GM21737 (cell line): Measurements from ENCODE around the gene ME3.

Experiments used
- ATAC-seq: cut with Tn5 transposase; IDR thresholded peaks from one replicate; pipeline ENCODE4 v1.9.1; 2021; ENCODE audit warnings: mild to moderate bottlenecking, moderate library complexity; ENCODE audit not compliant: unreplicated experiment

The ME3 gene

DNA sequence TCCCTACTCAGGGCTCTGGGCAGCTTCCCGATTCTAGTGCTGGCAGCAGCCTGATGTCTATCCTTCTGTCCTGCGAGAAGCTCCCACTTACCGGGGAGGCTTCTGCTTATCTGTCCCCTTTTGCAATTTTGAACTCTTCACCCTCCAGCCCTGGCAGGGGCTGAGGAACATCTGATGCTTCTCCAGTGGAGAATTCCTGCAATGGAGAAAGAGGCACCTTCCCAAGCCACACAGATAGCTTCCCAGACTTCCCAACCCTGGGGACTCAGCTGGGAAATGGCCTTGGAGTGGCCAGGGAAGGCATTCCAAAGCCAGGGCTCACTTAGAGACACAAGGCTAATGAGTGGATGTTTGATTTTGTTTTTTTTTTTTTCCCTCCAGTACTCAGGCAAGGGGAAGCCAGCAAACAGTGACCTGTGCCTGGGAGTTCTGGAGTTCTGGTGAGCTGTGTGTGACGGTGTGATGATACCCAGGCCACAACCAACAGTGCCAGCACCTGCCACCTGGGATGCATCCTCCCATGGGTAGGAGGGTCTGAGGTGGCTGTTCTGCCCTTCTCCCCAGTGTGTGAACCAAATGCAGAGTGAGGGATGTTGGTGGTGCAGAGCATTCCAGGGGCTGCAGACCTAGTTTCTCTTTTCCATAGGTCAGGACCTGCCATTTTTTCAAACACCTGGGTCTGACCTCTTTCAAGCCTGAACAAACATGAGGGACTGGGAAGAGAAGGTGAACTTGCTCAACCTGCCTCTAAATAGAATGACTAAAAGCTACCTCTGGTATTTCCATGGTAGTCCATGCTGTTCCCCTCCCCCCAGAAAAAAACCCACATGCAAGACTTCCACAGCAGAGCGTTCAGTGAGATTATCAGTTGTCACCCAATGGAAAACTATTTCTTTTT is 202.7 kb downstream of the ME3 start:
- ATAC-seq = no peak

DNA sequence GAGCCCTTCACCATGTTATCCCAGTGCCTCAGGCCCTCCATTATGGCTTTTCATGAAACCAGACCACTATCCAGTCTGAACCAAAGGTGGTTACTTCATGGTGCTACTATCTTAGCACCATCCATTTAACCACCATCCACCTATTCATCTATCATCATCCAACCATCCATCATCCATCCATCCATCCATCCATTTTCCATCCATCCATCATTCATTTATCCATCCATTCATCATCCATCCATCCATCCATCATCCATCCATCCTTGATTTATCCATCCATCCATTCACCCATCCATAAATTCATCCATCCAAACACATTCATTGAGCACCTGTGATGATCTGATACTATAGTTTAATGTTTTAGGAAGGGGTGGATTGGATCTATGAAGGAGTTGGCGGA is 204.2 kb downstream of the ME3 start:
- ATAC-seq = no peak

DNA sequence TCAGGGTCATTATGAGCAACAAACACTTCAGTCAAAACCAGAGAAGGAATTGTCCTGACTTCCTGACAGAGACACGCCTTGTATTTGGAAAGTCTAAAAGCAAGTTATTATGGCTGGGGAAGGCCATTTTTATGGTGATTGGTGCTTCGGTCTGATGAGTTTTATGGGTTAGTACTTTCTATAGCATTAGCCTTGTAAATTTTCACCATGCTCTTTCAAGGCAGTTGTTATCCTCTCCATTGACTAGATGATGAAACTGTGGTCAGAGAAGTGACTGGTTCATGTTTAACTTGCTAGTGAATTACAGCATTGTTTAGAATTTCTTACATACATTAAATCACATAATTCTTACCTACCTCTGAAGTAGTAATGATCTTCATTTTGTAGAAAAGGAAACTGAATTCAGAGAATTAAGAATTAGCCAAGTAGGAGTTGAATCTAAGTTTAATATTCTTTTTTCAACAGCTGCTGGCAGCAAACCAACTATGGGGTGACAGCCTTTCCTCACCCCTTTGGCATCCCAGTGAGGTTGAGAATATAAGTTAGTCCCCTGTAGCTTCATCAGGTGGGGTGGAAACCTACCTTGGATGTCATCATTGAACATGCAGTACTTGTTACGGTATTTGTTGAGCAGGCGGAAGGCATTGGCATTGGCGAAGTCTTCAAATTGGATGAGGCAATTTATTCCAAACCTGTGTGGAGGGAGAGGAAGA is 207.8 kb downstream of the ME3 start:
- ATAC-seq = no peak

DNA sequence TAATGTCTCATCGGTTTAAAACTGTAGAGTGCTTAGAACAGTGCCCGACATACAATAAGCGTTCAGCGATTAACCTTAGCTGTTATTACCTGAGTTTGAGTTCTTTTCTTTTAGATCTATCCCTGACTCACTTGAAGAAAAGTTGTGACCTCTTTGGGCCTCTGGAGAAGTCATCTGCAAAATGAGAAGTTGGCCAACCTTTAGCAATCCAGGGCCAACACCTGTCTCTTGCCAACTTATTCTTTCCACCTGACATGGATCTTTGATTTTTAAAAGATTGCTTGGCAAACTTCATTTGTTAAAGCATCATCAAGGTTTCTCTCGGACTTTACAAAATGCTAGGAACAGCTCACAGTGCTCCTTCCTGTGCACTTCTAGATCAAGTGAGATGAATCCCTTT is 208.5 kb downstream of the ME3 start:
- no peak for ATAC-seq

DNA sequence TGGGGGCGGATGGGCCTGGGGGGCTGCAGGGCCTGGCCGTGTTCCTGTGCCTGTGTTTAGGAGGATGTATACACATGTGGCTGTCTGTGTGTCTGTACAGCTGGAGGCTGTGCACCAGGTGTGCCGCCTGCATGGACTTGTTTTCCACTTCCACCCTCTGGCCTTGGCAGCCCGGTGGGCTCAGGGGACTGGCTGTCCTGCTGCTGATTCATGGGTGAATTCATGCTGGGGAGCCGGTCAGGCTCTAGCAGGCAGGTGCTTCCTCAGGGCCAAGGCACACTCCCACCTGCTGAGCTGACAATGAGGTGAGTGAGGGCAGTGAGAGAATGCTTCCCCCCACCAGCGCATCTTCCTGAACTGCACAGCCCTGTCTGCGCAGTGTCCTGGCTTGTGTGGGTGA is 209.3 kb downstream of the ME3 start:
- ATAC-seq = no peak

DNA sequence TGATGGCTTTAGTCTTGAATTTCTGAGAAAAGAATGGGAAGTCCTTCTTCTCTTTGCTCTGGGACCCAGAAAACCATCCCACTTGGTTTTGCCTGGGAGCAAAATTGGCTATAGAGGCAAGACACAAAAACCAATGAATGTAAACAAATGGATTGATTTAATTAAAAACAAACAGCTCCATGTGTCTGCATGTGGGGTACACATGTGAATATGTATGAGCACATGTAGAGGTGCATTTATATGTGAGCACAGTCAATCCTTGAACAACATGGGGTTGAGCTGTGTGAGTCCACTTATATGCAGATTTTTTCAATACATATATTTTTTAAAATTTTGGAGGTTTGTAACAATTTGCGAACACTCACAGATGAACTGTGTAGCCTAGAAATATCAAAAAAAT is 210.5 kb downstream of the ME3 start:
- no peak for ATAC-seq

DNA sequence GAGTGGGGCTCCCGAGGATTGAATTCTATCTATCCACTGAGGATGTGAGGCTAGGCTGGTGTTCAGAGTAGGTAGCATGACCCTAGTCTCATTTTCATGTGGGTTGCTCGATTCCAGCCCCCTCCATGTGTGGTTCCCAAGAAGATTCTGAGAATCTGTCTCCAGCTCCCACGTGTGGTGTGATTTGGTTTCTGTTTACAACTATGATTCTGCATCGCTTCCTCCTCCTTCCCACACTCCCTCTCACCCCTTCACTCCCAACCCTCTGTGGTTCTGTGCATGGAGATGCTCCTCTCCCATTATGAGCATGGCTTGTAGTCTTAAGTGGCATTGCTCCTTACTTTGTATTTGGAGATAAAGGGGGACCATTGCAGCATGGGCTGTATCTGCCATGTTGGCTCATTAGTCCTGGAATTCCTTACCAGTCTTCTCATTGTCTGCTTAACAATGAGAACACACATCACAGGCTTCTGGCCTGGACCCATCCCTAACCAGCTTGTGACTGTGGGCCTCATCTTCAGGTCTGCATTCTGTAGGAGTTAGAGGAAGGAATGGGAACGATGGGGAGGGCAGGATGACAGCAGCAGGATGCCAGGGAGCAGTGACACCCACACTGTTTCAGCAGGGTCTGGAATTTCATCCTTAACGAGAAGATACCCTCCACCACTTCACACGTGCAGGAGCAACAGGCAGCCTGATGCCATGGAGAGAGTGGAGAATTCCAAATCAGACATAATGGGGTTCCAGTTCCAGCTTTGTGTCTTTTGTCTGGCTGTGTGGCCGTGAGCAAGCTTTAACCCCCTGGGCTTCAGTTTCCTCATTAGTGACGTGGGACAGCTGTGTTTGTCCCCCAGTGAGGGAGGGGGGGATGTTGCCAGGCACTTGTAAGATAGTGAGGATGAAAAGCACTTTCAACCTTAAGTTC is 211.7 kb downstream of the ME3 start:
- ATAC-seq = no peak

DNA sequence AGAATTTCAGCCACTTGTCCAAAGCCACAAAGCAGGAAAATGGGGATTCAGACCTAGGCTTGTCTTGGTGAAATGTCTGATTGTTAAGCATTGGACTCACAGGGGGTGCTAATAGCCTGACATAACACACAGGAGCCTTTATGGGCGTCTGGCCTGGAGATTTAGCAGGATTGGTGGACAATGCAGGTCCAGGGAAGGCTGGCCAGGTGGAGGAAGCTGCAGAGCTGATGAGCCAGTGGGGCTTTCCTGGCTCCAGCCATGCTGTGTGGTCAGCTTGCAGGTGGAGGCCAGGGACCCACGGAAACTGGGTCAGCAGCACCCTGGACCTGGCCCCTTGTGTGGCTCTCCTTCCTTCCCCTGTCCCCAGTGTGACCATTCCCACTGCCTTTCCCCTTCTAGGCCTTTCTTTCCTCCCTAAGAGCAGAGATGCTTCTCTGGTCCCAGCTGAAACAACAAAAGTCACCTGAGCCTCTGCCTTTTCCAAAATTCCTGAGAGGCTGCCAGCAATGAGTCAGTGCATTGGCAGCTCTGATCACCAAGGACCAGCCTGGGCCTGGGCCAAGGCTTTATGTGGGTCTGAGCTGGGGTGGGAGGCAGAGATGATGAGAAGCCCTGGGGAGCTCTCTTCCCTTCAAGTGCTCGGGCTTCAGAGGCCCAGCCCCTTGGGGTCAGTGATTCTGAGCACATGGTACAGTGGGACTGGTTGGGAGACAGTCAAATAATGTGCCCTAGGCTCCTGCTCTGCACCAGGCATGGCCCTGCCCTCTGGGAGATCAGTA is 212.5 kb downstream of the ME3 start:
- no peak for ATAC-seq

DNA sequence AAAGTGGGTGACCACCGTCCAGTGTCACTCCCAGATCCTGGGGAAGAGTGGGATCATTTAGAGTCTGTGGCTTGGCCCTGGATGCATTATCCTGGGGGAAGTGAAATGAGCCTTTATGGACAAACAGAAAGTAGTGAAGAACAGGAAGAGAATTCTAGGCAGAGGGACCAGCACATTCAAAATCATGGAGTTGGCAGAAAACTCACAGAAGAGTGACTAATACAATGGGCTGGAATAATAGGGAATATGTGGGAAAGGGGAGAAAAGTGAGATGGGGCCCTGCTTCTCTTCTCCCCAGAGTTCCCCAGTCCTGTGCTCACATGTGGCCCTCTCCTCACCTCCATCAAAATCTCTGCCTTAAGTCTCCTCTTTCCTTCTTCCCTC is 213.4 kb downstream of the ME3 start:
- no peak for ATAC-seq

DNA sequence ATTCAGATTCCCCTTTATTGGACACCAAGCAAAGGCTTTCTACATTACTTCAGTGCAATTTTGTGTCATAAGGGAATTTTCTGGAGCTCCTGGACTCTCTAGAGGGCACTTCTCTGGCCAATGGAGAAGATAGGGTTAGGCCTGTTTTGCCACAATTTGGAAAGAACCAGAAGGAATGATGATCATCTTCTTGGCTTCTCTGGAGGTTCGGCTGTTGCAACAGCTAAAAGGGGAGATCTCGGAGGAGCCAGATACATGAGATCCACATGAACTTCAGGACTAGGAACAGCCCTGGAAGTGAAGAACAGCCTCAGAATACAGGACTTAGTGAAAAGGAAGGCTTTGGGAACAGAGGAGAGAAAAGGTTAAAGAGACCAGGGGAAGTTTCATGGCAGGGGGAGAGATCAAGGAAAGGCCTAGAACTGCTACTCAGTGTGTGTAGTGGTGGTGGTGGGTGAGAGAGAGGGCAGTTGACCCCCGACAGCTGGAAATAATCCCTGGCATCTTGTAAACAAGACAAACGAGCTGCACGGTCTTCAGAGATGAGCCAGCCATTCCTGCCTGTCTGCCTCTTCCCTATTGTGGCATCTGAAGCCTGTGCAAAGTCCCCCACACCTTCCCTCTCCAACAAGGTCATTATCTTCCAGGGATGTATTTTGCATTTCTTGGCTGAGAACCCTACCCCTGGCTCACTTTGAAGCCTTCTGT is 214.0 kb downstream of the ME3 start:
- ATAC-seq = no peak

DNA sequence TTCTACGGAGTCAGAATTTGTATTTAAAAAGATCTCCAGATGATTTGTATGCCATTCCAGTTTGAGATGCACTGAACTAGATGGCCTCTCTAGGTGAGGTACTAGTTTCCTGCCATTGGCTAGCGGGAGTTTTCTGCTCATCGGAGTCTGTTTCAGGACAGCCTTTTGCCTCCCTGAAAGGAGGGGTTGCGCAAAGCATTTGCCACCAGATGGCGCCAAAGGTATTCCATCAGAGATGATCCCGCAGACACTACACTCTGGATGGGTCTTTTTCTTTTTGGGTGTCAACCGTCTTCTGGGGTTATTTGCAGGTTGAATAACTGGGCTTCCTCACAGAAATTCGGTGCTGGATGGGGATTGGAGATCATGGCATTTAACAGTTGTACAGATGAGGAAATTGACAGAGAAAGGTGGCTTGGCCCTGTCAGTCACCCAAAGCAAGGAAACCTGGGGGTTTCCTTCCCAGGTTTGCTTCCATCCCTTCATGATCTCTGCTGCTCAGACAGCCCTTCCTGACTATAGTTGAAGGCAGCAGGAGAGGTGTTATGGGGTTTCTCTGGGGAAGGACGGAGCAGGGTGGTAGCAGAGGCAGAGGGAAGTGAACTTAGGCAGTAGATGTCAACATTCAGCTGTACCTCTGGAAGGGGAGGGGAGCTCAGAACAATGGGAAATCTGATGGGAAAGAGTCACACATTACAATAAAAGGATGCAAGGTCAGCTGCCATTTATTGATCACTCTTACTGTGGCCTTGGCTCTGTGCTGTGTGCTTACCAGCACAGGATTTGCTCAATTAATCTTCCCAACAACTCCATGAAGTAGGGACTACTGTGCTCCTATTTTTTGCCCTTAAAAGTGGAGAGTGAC is 216.1 kb downstream of the ME3 start:
- ATAC-seq = peak; percentile 77

DNA sequence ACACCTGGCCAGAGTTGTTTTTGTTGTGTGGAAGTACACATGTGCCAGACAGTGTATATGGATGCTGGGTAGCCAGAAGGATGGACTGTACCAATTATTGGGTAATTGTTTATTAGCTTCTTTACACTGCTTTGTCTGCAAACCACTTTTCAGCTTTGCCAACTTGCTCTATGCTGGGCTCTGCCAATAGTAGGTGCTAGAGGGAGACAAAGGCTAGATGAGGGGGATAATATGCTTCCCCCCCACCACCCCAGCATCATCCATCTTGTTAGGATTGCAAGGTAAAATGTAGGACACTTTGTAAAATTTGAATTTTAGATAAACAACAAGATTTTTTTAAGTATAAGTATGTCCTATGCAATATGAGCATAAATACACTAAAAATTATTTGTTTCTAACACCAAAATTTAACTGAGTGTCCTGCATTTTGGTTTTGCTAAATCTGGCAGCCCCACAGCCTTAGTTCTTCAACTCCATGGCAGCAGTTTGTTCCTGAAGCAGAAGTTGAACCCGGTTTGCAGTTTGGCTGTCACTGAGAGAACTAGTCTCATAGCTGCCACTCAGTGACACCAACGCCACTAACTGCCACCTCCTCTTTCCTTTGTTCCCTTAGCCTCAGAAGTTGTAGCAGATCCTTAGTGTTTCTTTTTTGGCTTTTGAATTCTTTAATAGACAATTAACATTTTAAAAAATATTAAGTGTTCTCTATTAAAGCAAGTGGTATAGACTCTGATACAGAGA is 219.0 kb downstream of the ME3 start:
- ATAC-seq = no peak

DNA sequence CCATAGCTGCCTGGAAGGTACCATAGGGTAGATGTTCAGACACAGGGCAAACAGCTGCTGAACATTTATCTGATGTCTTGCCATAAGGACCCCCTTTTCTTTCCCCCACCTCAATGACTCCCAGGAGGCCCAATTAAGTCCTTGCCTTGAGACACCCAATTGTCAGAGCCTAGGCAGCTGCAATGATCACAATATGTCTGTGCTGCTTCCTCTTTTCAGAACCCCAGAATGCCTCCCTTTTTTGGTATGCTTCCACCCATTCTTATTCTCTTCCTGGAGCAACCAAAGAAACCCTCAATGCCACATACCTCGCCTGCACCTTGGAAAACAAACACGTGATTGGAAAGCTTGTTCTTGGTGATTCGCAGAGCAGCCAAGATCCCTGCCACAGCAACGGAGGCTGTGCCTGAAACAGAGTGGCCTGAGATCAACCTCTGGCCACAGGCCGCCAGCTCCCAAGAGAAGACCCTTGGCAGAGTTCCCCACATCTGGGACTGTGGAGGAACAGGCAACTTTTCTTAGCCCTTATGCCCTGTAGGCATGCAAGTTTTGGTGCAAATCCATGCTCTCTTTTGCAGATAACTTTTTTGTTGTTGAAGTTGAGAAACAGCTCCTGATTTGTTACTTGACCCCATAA is 222.3 kb downstream of the ME3 start:
- no peak for ATAC-seq

DNA sequence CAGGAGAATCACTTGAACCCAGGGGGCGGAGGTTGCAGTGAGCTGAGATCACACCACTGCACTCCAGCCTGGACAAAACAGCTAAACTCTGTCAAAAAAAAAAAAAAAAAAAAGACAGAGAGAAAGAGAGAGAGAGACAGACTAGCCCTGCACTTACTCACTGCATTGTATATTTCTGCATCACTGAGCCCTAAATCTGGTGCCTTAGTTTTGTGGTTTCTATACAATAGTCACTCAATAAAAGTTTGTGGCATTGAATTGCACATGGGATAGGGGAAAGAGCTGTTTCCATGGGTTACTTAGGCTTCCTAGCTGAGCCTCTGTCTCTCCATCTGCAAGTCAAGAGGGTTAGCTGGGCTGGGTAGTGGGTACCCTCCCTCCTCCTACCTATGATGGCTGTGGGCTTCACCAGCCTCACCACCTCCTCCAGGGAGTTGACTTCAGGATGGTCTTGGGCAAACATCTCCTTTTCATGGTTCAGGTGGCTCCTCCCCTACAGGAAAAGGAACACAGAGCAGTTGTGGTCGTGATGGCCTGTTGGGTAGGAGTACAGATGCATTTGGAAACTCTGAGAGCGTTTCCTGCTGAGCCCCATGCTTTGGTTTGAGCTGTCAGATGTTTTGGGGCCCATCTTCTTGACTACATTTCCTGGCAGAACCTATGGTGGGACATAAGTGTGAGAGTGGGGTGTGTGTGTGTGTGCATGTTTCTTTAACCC is 224.5 kb downstream of the ME3 start:
- ATAC-seq = no peak

DNA sequence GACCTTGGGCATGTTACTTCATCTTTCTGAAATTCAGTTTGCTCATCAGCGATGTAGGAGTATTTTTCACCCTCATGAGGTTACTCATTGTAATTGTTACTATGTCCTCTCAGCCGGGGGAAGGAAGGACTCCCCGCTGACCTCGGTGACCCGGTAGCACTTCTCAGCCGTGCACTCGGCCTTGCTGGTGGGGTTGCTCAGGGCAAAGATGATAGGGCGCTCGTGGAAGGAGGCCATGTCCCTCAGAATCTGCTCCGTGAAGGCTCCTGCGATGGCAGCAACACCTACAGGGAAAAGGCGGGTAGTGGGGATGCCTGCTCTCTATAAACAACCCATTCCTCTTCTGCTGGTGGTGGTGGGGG is 225.5 kb downstream of the ME3 start:
- no peak for ATAC-seq

DNA sequence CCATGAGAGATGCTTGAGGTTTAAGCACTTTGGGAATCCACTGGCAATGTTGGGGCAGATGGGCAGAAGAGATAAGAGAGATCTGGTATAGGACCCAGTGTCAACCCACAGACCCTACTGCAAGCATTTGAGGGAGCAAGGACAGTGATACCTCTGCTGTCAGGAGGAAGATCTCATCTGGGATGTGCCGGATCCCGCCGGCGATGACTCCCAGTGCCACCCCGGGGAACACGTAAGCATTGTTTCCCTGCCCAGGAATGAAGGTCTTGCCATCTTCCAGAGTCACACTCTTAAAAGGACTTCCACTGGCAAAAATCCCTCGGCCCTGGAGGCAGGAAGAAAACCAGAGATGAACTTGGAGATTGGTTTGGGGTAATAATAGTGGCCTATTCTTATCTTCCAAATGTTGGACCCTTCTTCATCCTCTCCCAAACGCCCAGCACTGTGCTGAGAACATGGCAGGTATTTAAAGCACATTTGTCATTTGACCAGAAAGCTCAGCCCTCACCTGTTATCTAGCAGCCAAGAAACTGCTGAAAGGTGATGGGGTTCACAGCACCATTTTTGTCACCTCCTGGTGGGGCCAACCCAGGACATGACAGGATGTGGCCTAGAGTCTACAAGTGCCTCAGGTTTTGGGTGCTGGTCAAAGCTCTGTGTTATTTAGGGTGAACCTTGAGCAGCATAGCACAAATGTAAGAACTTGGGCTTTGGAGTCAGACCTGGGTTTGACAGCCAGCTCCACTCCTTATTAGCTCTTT is 226.1 kb downstream of the ME3 start:
- ATAC-seq = no peak

DNA sequence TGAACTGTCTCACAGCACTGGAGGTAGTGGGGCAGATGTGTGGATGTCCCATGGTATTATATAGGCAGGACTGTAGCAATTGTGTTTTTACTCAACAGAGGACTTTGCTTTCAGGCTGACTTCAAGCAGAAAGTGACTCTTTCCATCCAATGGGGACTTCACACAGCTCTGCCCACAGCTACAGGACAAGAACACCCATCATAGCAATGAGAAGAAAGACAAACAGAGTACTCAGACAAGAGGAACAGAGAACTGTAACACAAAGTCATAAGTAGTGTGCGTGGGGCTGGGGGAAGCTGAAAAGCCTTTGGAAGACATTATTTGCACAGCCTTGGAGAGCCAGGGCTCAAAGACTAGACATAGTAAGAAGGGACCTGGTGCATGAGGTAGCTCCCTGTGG is 227.4 kb downstream of the ME3 start:
- no peak for ATAC-seq
